WI38 (cell line): ENCODE results near the gene POP4.

Source experiments
- H3K4me3 ChIP-seq: 2 replicates; pipeline ENCODE4 v1.5.1; 2011; ENCODE audit warnings: low read depth, mild to moderate bottlenecking, control low read depth, low read length
- CTCF ChIP-seq: IDR thresholded peaks from 2 replicates; pipeline ENCODE4 v1.5.1; 2012; ENCODE audit warnings: low read depth, mild to moderate bottlenecking, control low read depth, low read length

POP4 gene

GRCh38 chr19:29614046-29614445, 8.0 kb downstream of the POP4 start:
- no peak for TF ChIP-seq CTCF
- no peak overlapping the region for H3K4me3 ChIP-seq

GRCh38 chr19:29614780-29615179, 8.7 kb downstream of the POP4 start:
- TF ChIP-seq CTCF = no peak

DNA sequence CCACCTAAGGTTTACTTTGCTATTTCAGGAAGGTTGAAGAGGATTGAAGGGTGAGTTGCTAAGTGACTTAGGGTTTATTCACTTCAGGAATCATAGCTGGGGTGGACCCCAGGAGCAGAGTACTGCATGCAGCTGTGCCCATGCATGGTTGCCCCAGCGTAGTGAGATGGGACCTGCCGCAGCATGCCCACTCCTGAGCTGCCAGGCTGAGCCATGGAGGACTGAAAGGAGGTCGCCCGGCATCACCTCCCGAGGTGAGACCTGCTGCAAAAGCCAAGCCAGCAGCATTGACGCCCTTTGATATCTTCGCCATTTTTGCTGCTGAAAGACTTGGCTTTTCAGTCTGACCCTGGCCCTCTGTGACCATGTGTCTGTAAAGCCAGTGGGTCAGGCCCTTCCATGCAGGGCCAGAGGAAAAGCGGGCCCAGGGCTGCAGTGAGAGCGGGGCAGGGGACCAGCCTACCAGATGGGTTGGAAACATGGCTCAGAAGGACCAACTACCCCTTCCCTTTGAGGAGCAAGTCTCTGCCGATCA, 9.9 kb downstream of the POP4 start:
- no peak for TF ChIP-seq CTCF

More at GRCh38 chr19:29614780-29615179, 8.7 kb downstream of the POP4 start:
- no peak overlapping the region for H3K4me3 ChIP-seq

GRCh38 chr19:29616541-29616940, 10.5 kb downstream of the POP4 start:
- no peak for TF ChIP-seq CTCF
- H3K4me3 ChIP-seq = no peak overlapping the region

More for the DNA sequence above, 9.9 kb downstream of the POP4 start:
- no peak overlapping the region for H3K4me3 ChIP-seq

GRCh38 chr19:29617366-29618266, 11.5 kb downstream of the POP4 start:
- no peak for TF ChIP-seq CTCF
- no peak overlapping the region for H3K4me3 ChIP-seq

DNA sequence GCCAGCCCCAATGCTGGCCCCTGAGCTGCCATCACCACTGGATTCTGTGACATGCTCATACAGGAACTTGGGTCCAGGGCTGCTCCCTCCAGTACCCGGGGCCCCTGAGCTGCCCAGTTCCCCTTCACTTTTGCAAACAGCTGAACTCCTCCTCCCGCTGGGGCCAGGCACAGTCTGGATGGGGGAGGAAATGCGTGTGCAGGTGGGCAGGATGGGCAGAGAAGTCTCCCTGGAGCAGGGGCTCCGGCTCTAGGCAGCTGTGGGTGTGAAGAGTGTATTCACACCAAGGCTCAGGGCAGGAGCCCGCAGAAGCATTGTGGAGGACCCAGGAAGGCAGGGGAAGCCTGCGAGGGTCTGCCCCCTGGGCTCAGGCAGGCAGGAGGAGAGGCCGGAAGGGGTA, 12.4 kb downstream of the POP4 start:
- no peak overlapping the region for H3K4me3 ChIP-seq
- no peak for TF ChIP-seq CTCF

DNA sequence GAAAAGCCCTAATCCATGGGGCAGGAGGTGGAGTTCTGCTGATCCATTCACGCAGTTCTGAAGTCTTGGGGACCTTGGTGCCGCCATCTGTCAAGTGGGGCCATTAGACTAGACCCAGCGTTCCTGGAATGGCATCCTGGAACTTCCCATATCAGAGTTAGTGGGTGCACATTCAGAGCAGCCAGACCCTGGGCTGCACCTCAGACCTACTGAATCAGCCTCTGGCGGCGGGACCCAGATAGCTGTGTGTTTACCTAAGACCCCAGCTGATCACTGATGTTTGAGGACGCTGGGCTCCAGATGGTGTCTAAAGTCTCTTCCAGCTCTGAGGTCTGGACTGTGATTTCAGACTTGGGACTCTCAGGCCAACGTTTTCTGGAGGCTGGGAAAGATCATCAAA, 12.8 kb downstream of the POP4 start:
- H3K4me3 ChIP-seq = no peak overlapping the region
- TF ChIP-seq CTCF = no peak
